ENCODE measurements around the gene ZMIZ1.

The ZMIZ1 gene

GRCh38 chr10:79356104-79356503 lies 287.3 kb downstream of the ZMIZ1 start:
- no peak for DNase-seq (ENCODE audit: low read depth)

- DNase-seq (ENCODE audit: low read depth): no peak
Measured at GRCh38 chr10:79357180-79357579, 288.4 kb downstream of the ZMIZ1 start.

- DNase-seq (ENCODE audit: low read depth): no peak
Measured at GRCh38 chr10:79358811-79359210, 290.0 kb downstream of the ZMIZ1 start.

- no peak for DNase-seq (ENCODE audit: low read depth)
Measured at GRCh38 chr10:79359816-79360498, 291.2 kb downstream of the ZMIZ1 start.

GRCh38 chr10:79360499-79361342 lies 292.0 kb downstream of the ZMIZ1 start:
- DNase-seq (ENCODE audit: low read depth): no peak

GRCh38 chr10:79361726-79362397 lies 293.1 kb downstream of the ZMIZ1 start:
- DNase-seq (ENCODE audit: low read depth): no peak
